OCI-M1 (cell line): ENCODE results near the gene GUCD1.

Experiments used
- DNase-seq: peaks from one replicate; lab custom pipeline; 2025; lab: John Stamatoyannopoulos, UW

Gene GUCD1

DNA sequence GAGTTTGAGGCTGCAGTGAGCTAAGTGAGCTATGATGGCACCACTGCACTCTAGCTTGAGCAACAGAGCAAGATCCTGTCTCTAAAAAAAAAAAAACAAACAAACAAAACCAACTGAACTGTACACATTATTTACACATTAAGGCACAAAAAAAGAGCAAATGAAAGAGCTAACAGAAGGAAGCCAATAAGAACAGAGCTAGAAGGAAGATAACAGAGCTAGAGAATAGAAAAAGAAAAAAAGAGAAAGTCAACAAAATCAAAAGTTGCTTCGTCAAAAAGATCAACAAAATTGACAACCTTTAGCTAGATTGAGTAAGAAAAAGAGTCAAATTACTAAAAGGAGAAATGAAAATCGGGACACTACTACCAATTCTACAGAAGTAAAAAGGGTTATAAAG, 25.0 kb downstream of the GUCD1 start:
- DNase-seq: no peak

GRCh38 chr22:24526191-24526590, 28.7 kb downstream of the GUCD1 start:
- no peak for DNase-seq

- peak; percentile 93 for DNase-seq
Observed at GRCh38 chr22:24525416-24526037, 29.4 kb downstream of the GUCD1 start.

DNA sequence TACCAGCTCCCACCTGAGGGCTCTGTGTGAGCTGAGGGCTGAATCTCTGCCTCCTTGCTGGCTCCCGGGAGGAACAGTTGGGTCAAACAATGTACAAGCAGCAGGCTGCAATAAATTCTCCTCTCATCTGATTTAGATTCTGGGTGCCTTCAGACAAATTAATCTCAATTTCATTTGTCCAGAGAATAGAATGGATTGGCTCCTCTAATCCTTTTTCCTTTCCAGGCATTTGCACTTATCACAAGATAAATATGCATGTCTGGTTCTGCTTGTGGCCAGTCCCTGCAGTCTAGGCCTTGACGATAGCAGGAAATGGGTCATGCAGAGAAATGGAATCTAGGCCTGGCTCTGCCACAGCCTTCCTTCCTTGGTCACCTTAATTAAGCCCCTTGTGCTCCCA, 31.1 kb downstream of the GUCD1 start:
- DNase-seq: no peak

GRCh38 chr22:24521791-24522245, 33.1 kb downstream of the GUCD1 start:
- peak; percentile 84 for DNase-seq

DNA sequence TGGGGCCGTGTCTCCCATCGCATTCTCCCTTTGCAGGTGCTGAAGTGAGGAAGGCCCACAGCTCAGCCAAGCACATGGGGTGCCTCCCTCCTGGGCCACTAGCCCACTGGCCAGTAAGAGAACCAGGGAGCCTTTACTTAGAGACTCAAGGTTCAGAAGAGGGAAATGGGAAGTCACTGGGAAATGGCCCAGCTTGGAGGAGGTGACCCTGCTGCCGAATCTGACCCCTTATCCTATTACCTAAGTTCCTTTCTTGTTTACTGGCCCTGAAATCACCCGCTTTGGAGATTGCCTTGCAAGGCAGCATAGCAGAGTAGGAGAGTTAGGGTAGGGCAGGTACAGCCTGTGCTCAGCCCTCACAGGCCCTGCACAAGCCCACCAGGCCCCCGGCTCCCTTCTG, 35.4 kb downstream of the GUCD1 start:
- DNase-seq: no peak

- DNase-seq: no peak
Observed at GRCh38 chr22:24518771-24519485, 36.0 kb downstream of the GUCD1 start.

DNA sequence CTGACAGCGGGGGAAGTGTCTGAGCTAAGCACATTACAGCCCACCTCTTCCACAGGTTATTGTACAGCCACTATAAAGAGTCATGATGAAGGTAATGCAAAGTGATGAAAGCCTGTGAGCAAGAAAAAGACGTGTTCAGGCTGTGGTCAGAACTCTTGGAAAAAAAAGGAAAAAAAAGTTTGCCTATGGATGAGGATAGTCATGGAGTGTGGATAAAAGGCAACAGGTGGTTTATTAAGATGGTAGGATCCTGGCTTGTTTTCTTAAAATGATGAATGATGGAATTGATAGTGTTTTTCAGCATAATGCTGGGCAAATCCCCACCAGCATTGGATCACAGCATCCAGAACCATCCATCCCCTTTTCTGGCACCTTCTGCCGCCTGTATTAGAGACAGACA, 36.7 kb downstream of the GUCD1 start:
- DNase-seq: no peak

GRCh38 chr22:24517446-24517845, 37.5 kb downstream of the GUCD1 start:
- no peak for DNase-seq

DNA sequence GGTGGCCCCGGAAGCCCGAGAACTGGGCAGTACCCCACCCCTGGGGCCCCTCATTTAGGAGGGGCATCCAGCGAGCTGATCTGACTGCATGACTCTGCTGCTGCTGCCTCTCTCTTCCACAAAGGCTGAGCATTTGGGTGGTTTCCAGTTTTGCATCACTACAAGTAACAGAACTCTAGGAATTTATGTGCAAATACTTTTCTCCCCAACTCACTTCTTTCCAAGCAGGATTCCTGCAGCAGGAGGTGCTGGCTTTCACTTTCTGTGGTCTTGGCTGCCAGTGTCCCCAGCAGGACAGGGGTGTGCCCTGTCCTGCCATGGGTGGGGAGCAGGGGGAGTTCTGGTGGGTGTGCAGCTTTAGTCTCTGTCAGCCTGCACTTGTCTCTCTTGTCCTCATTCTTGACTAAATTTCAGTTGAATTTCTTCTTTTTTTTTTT, 38.6 kb downstream of the GUCD1 start:
- DNase-seq: no peak

GRCh38 chr22:24515027-24515338, 40.0 kb downstream of the GUCD1 start:
- DNase-seq: no peak

GRCh38 chr22:24514241-24515026, 40.5 kb downstream of the GUCD1 start:
- no peak for DNase-seq

- no peak for DNase-seq
Observed at GRCh38 chr22:24513378-24514240, 41.3 kb downstream of the GUCD1 start.

GRCh38 chr22:24512043-24512442, 42.9 kb downstream of the GUCD1 start:
- DNase-seq: peak; percentile 89

DNA sequence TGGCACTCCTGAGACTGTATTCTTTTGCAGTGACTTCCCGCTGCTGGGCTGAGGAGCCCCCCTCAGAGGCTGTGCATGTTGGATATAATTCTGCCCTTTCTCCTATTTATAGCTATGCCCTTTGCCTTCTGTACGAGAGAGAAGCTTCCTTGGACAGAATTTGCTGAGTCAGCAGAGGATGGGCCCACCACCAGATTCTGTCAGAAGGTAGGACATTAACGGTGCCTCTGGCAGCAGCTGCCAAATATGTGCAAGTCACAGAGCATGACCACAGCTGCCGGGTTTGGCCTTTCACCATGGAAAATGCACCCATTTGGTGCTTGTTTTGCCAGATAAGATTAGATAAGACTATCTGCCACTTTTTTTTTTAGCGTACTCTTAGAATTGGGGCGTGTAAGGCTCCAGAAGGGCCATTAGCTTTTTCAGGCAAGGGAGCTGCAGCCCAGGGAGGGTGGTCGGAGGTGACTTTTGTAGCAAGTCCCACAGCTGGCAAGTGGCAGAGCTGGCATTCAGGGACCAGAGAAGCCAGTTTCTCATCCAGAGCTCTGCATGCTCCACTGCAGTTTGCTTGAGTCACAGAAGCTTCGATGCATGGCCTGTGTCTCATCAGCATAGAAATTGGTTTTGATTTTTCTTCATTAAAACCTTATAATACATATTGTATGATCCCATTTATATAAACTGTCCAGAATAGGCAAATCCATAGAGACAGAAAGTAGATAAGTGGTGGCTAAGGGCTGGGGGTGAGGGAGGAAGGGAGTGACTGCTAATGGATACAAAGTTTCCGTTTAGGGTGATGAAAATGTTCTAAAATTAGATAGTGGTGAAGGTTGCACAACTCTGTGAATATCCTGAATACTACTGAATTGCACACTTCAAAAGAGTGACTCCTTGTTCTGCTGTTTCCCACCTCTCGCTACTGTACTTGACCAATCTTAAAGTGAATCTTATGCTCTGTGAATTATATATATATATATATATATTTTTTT, 44.0 kb downstream of the GUCD1 start:
- peak; percentile 95 for DNase-seq

- no peak for DNase-seq
Observed at GRCh38 chr22:24507716-24508115, 47.2 kb downstream of the GUCD1 start.

DNA sequence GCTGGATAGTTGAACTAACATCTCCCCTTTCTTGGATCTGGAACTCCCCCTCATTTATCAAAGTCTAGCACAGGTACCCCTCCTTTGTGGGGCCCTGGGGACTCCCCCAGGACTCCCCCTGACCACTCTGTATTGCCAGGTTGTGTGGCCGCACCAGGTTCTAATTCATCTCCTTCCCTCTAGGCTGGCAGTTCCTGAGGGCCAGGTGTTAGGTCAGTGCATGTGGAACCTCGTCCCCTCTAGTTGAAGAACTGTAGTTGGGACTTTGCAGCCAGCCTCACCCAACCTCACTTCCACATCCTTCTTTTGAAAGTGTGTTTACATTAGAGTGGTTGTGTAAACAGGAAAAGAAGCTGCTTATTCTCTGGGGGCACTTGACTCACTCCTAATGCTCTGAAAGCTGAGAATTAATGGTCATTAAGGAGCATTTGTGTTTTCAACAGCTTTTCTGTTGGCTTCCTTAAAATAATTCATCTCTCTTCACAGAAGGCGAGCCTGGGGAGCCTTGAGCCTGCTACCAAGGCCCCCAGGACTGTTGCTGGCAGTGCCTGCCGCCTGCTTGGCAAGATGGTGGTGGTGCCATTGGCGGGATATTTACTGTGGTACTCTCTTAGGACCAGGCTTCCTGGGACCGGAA, 48.0 kb downstream of the GUCD1 start:
- no peak for DNase-seq

GRCh38 chr22:24504956-24505736, 49.8 kb downstream of the GUCD1 start:
- DNase-seq: no peak

GRCh38 chr22:24504540-24504939, 50.4 kb downstream of the GUCD1 start:
- no peak for DNase-seq
